SK-MEL-5 (cell line): Measurements from ENCODE around the gene RBMX2. TPM values are rescaled to one million over a fixed set of nuclear protein-coding genes. Genes with fewer than 3 reads are reported as not detected.
"Not testable (repeated sequence)": the region's sequence is repeated elsewhere in the genome, so short reads cannot be mapped to it uniquely, and the experiment has no call there.

Source experiments
- DNase-seq: peaks from one replicate; pipeline ENCODE4 v3.0.0-alpha.2; 2016; ENCODE audit warnings: low read depth, low spot score
- in situ Hi-C: cut with HindIII; loops from 2 replicates; pipeline ENCODE4 v1.10.0; 2016; ENCODE audit warnings: low sequenced_read_pairs, high pct_unique_total_duplicates, low pct_unique_long_range_greater_than_20kb
- total RNA-seq: library from RNA; depleted of rRNA; stranded (reverse); fragments of >200 nt; shearing (Covaris generic); gene quantifications from 2 replicates; pipeline ENCODE4 v1.2.3, GENCODE V29; 2014; rRNA removed

Gene RBMX2
- total RNA-seq, 1 experiment from 2014 or later, result 40.1 TPM

- no peak for DNase-seq
- in situ Hi-C loops, result no loop called here
These were observed 34.1 kb downstream of the RBMX2 start for GRCh38 chrX:130435937-130436336.

- DNase-seq, in situ Hi-C loops: not testable (repeated sequence)
These were observed 36.2 kb downstream of the RBMX2 start for GRCh38 chrX:130437996-130438395.

- in situ Hi-C loops, result no loop called here
These were observed 42.1 kb downstream of the RBMX2 start for GRCh38 chrX:130443875-130444274.

GRCh38 chrX:130444641-130445336 is 43.0 kb downstream of the RBMX2 start:
- in situ Hi-C loops, result no loop called here
- no peak for DNase-seq

More at GRCh38 chrX:130443875-130444274, 42.1 kb downstream of the RBMX2 start:
- DNase-seq, result no peak

- in situ Hi-C loops, result no loop called here
- DNase-seq, result no peak
These were observed 45.2 kb downstream of the RBMX2 start for GRCh38 chrX:130446974-130447373.

Other genes starting within 250 kb of the RBMX2 start
- 71.0 and 77.5 TPM in 2 replicates for gene AIFM1, start 236.1 kb upstream of the RBMX2 start, total RNA-seq
- gene RAB33A, start 230.0 kb upstream of the RBMX2 start, total RNA-seq, result 0.18 TPM in 1 of 2 replicates, not detected in the other
- gene ZNF280C, start 133.1 kb upstream of the RBMX2 start, total RNA-seq, result 10.2 and 10.5 TPM in 2 replicates
- 13.3 and 13.4 TPM in 2 replicates for gene SLC25A14, start 62.1 kb upstream of the RBMX2 start, total RNA-seq
- gene GPR119, start 16.3 kb upstream of the RBMX2 start, total RNA-seq, result not detected in 2 replicates